Dendritic cell treated with granulocyte-macrophage colony-stimulating factor and Interleukin-4, amounts not matched to agents 40 ng/mL and 50 ng/mL, for 4 days (primary cell): ENCODE data around the gene KCNN1.

Source experiments
- H3K27ac Mint-ChIP-seq: one replicate; pipeline ENCODE4 v1.8.0; 2022; ENCODE audit warnings: mild to moderate bottlenecking, mixed read lengths
- H3K27me3 Mint-ChIP-seq: one replicate; pipeline ENCODE4 v1.8.0; 2022; ENCODE audit warnings: mild to moderate bottlenecking, mixed read lengths
- H3K36me3 Mint-ChIP-seq: one replicate; pipeline ENCODE4 v1.8.0; 2022; ENCODE audit warnings: low read depth, mixed read lengths
- H3K4me1 Mint-ChIP-seq: one replicate; pipeline ENCODE4 v1.8.0; 2022; ENCODE audit warnings: low read depth, mixed read lengths
- H3K4me3 Mint-ChIP-seq: one replicate; pipeline ENCODE4 v1.8.0; 2022; ENCODE audit warnings: mild to moderate bottlenecking, moderate library complexity, mixed read lengths
- H3K9me3 Mint-ChIP-seq: one replicate; pipeline ENCODE4 v1.8.0; 2022; ENCODE audit warnings: mixed read lengths
- intact Hi-C: fragments of 100-400 bp; cut with micrococcal nuclease; formaldehyde crosslinking; loops from one replicate; pipeline ENCODE4 v1.15.0; 2022

KCNN1 gene

DNA sequence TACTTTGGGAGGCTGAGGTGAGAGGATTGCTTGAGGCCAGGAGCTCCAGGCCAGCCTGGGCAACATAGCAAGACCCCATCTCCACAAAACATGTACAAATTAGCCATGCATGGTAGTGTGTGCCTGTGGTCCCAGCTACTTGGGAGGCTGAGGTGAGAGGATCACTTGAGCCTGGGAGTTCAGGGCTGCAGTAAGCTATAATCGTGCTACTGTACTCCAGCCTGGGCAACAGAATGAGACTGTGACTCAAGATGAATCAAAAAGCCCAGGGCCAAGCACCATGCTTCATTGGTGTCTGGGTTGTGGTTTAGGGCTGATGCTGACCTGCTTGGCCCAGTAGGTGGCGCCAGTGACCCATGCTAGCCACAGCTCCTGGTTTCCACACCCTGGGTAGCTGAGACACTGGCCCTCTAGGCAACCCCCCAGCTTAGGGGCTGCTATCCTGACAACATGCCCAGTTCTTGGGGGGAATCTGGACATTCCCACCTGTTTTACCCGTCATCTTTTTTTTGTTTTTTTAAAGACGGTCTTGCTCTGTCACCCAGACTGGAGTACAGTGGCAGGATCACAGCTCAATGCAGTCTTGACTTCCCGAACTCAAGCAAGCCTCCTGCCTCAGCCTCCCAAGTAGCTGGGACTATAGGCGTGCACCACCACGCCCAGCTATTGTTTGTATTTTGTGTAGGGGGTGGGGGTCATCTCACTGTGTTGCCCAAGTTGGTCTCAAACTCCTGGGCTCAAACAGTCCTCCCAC is 28.6 kb upstream of the KCNN1 start:
- Mint-ChIP-seq H3K27me3 (no peaks in the 10 kb centered on the region), H3K4me3 (no peak overlapping the region), H3K36me3 (peaks cover 71% of the 10 kb centered on the region), H3K27ac (no peak overlapping the region), H3K4me1 (peaks cover 10% of the 10 kb centered on the region), H3K9me3 (no peaks in the 10 kb centered on the region)
- intact Hi-C loops = loop anchor here (1.0 to 5.0 kb wide), 2 partner anchors 58 to 119 kb away; no protein-coding TSS in a partner anchor

DNA sequence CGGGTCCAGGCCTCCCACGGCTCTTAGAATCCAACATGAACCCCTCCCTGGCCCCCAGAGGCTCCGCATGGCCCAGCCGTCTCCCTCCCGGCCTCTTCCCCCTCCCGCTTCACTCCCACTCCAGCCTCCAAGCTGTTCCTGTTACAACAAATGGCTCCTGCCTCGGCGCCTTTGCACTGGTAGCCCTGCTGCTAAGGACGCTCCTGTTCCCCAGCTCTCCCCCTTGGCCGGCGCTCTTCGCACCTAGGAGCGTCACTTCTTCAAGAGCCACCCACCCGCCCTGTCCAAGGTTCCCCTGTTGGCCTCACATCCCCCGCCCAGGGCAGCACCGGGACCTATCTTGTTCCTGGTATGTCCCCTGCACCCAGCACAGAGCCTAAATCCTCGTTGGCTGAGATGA is 24.7 kb upstream of the KCNN1 start:
- Mint-ChIP-seq H3K9me3 (no peaks in the 10 kb centered on the region), H3K4me3 (no peak overlapping the region), H3K36me3 (peaks cover 73% of the 10 kb centered on the region), H3K27me3 (peaks cover 5% of the 10 kb centered on the region), H3K4me1 (peaks cover 14% of the 10 kb centered on the region), H3K27ac (no peak overlapping the region)
- intact Hi-C loops = no loop called here

DNA sequence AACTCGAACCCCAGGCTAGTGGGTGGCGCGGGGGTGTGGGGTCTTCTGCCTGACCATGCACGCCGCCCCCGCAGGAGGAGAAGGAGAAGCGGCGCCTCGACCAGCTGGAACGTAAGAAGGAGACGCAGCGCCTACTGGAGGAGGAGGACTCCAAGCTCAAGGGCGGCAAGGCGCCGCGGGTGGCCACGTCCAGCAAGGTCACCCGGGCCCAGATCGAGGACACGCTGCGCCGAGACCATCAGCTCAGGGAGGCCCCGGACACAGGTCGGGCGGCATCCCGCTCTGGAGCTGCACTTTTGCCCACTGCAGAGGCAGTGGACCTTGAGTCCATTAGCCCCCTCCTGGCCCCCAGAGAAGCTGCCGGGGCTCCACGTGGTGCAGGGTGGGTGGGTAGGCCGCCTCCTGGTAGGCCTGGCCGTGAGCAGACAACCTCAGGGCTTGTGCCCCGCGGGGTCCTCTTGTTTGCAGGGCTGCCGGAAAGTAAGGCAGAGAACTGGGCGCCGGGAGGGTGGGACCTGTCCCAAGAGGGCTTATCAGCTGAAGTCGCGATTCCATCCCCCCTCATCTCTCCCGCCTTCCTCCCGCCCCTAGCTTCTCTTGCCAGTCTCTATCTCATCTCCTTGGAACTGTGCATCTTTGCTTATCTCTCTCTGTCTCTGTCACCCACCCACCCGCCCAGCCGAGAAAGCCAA is 24.2 kb upstream of the KCNN1 start:
- Mint-ChIP-seq H3K4me3 (no peak overlapping the region), H3K4me1 (peaks cover 18% of the 10 kb centered on the region), H3K27me3 (peaks cover 7% of the 10 kb centered on the region), H3K9me3 (no peaks in the 10 kb centered on the region), H3K36me3 (peaks cover 67% of the 10 kb centered on the region), H3K27ac (no peak overlapping the region)
- intact Hi-C loops = no loop called here

DNA sequence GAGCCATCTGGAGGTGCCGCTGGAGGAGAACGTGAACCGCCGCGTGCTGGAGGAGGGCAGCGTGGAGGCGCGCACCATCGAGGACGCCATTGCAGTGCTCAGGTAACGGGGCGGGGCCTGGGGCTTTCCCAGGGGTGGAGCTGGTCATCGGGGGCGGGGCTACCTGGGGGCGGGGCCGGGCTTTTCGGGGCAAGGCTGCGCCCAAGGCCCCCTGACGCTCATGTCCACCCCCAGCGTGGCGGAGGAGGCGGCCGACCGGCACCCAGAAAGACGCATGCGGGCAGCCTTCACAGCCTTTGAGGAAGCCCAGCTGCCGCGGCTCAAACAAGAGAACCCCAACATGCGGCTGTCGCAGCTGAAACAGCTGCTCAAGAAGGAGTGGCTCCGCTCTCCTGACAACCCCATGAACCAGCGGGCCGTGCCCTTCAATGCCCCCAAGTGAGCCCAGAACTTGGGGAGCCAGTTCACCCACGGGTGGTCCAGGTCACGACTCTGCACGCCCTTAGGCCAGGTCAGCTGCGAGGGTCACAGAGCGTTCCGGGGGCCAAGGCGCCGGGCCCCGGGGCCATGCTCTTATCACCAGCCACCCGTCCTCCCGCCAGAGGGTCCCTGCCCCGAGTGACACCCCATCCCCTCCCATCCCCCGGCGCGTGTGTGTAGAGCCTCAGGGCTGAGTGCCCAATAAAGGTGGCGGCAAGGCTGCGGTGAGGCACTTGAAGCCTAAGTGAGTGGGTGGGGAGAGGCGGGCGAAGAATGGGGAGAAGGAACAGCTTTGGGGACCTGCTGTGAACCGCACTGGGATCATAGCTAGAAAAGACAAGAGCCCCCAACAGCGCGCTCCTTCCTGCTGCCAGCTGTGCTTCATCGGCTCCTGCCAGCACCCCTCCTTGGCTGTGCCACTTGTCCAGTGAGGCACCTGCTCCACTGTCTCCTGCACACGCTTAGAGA is 23.4 kb upstream of the KCNN1 start:
- Mint-ChIP-seq H3K27ac (no peak overlapping the region), H3K36me3 (peaks cover 64% of the 10 kb centered on the region), H3K4me1 (peaks cover 19% of the 10 kb centered on the region), H3K4me3 (no peak overlapping the region), H3K9me3 (no peaks in the 10 kb centered on the region), H3K27me3 (peaks cover 8% of the 10 kb centered on the region)
- intact Hi-C loops = no loop called here

DNA sequence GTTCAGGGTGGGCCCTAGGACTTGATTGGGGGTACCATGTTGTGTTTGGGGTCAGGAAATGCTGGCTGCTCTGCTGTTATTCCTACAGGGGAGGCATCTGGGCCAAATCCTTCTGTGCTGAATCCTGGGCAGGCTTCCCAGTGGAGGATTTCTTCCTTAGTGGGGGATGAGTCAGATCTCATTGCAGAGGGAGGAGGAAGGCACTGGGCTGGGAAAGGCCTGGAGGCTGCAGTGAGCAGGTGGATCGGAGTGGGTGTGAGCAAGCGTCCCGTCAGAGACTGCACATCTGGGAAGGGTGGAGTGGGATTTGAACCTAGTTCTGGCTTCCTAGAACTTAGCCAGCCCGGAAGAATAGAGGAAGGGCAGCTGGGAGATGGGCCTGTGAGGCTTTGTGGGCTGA is 22.6 kb upstream of the KCNN1 start:
- no peak overlapping the region for H3K4me3 Mint-ChIP-seq
- intact Hi-C loops = no loop called here
- H3K27me3 Mint-ChIP-seq = peaks cover 16% of the 10 kb centered on the region
- H3K36me3 Mint-ChIP-seq = peaks cover 57% of the 10 kb centered on the region
- no peaks in the 10 kb centered on the region for H3K9me3 Mint-ChIP-seq
- peaks cover 26% of the 10 kb centered on the region for H3K4me1 Mint-ChIP-seq
- no peak overlapping the region for H3K27ac Mint-ChIP-seq

DNA sequence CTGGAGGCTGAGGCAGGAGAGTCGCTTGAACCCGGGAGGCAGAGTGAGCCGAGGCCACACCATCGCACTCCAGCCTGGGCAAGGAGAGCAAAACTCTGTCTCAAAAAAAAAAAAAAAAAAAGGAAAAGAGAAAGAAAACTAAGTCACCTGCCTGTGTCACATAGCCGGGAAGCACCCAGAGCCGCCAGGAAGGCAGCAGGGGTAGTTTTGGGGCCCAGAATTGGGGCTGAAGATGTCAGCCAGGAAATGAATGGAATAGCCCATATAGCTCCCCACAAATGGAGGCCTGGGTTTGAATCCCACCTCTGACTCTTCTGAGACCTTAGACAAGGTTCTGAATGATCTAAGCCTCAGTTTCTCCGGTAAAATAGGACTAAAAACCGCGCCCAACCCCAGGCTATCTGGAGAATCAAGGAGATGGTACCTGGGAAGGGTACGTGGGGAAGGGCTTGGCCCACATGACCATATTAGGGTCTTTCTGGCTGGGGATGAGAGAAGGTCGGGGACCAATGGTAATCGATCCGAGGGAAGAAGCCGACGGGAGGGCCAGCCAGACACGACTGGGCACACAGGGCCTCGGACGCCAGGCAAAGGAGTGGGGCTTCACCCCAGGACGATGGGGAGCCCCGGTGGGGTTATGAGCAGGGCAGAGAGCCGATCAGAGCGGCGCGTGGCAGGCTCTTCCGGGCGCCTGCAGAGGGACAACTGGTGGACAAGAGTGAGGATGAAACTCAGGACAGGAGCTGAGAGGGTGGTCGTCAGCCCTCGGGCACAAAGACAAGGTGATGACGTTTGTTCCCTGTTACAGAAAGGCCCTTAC is 19.7 kb upstream of the KCNN1 start:
- peak overlapping the region; percentile 79 for H3K27ac Mint-ChIP-seq
- H3K4me3 Mint-ChIP-seq = peak overlapping the region; percentile 85
- H3K27me3 Mint-ChIP-seq = peaks cover 43% of the 10 kb centered on the region
- no peaks in the 10 kb centered on the region for H3K9me3 Mint-ChIP-seq
- peaks cover 53% of the 10 kb centered on the region for H3K4me1 Mint-ChIP-seq
- intact Hi-C loops = loop anchor here (1.0 kb wide), 1 partner anchor 50 kb away; no protein-coding TSS in a partner anchor
- peaks cover 28% of the 10 kb centered on the region for H3K36me3 Mint-ChIP-seq

DNA sequence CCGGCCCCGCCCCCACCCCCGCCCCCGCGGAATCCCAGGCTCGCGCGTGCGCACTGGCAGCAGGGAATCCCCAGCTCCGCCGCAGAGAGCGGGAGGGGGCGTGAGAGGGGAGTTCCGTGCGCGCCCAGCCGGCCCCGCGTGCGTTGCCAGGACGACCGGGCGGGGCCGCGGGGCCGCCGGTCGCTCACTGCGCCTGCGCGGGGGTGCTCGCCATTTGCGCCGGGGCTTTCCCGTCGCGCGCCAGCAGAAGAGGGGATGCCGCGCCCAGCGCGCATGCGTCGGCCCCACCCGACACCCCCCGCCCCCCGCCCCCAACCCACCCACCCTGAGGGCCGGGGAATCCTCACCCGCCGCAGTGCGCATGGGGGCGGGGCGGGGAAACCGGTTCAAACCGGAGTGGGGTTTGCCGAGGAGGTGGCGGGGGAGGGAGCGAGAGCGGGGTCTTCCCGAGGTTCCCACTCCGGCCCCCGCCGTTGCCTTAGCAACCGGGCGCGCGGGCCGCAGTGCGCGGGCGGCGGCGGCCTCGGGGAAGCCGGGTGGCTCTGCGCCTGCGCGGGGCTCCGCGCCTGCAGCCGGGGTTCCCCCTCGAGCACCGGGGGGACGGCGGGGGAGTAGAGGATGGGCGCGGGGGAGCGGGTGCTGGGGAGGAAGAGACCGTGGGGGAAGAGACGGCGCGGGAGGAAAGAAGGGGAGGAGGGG is 18.9 kb upstream of the KCNN1 start:
- H3K9me3 Mint-ChIP-seq = no peaks in the 10 kb centered on the region
- peaks cover 51% of the 10 kb centered on the region for H3K27me3 Mint-ChIP-seq
- H3K36me3 Mint-ChIP-seq = peaks cover 21% of the 10 kb centered on the region
- peak overlapping the region; percentile 85 for H3K4me3 Mint-ChIP-seq
- peaks cover 59% of the 10 kb centered on the region for H3K4me1 Mint-ChIP-seq
- intact Hi-C loops = no loop called here
- H3K27ac Mint-ChIP-seq = peak overlapping the region; percentile 79

DNA sequence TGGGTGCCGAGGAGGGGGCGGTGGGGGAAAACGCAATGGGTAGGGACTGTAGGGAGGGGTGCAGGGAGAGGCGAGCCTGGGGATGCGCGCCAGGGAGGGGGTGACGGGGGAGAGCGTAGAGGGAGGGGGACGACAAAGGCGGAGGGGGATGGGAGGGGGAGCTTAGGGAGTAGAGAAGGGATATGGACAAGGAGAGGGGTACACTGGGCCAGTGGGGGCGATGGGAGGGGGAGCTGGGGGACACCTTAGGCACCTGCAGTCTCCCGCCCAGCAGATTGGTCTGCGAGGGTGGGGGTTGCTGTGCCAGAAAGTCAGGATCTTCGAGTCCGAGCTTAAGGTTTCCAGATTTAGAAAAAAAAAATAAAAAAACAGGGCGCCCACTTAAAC is 18.4 kb upstream of the KCNN1 start:
- Mint-ChIP-seq H3K4me3 (peak overlapping the region; percentile 67), H3K9me3 (no peaks in the 10 kb centered on the region), H3K4me1 (peaks cover 62% of the 10 kb centered on the region), H3K27ac (peak overlapping the region; percentile 79), H3K27me3 (peaks cover 56% of the 10 kb centered on the region), H3K36me3 (peaks cover 15% of the 10 kb centered on the region)
- intact Hi-C loops = no loop called here

DNA sequence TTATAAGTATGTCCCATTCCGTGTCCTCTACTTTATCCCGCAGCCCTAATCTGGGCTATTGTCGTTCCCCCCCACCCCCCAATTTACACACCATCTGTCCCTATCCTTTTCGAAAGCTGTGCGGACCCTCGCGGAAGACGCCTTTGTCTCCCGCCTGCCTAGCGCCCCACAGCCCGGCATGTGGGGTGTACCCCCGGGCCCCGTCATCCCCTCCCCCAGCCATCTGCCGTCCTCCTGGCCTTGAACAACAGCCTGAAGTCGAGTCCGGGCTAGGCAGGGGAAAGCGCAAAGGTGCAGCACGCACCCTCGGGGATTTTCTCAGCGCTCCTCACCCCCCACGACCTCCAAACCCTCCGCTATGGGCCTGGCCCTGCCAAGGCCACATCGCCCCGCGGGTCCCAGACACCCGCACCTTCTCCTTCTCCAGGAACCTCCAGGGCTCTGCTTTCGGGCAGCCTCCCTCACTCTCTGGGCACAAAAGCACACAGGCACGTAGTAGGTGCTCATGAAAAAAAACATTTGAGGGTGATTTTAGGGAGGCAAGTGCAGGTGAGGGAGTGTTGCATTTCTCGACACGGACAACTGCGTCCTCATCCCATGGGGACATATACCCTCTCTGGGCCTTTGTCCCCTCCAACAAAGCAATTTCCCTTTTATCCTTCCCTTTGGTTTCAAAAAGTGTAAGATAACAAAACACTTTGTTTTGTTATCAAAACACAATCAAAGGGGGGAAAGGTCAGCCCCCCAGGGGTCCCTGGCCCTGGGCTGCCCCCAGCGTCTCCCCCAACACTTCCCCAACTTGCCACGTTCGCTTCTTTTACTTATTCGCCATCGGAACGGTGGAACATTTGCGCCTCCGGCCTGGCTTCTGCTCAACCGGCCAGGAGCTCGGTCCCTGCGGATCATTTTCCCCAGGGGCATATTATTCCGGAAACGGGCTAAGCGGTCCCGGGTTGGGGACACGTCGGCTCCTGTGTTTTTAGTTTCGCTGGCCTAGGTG is 17.7 kb upstream of the KCNN1 start:
- intact Hi-C loops = no loop called here
- H3K36me3 Mint-ChIP-seq = peaks cover 8% of the 10 kb centered on the region
- H3K4me3 Mint-ChIP-seq = peak overlapping the region; percentile 27
- peak overlapping the region; percentile 79 for H3K27ac Mint-ChIP-seq
- H3K4me1 Mint-ChIP-seq = peaks cover 62% of the 10 kb centered on the region
- peaks cover 64% of the 10 kb centered on the region for H3K27me3 Mint-ChIP-seq
- H3K9me3 Mint-ChIP-seq = no peaks in the 10 kb centered on the region

DNA sequence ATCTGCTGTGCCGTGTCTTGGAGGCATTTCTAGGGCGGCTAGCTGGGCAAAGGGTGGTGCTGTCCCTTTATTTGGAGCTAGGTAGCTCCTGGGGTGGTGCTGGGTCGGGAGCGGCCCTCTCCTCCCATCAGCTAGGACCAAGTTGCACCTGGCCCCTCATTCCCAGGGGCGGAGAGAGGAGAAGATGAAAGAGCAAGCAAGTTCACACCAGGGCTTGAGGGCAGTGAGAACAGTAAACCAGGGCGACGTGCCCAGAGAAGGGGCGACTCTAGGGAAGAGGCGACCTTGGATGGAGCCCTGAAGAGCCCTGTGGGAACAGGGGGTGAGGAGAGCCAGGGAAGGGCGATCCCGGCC is 17.0 kb upstream of the KCNN1 start:
- peak overlapping the region; percentile 79 for H3K27ac Mint-ChIP-seq
- peaks cover 62% of the 10 kb centered on the region for H3K4me1 Mint-ChIP-seq
- H3K27me3 Mint-ChIP-seq = peaks cover 71% of the 10 kb centered on the region
- intact Hi-C loops = no loop called here
- peaks cover under 1% of the 10 kb centered on the region for H3K36me3 Mint-ChIP-seq
- no peaks in the 10 kb centered on the region for H3K9me3 Mint-ChIP-seq
- H3K4me3 Mint-ChIP-seq = peak overlapping the region; percentile 42

DNA sequence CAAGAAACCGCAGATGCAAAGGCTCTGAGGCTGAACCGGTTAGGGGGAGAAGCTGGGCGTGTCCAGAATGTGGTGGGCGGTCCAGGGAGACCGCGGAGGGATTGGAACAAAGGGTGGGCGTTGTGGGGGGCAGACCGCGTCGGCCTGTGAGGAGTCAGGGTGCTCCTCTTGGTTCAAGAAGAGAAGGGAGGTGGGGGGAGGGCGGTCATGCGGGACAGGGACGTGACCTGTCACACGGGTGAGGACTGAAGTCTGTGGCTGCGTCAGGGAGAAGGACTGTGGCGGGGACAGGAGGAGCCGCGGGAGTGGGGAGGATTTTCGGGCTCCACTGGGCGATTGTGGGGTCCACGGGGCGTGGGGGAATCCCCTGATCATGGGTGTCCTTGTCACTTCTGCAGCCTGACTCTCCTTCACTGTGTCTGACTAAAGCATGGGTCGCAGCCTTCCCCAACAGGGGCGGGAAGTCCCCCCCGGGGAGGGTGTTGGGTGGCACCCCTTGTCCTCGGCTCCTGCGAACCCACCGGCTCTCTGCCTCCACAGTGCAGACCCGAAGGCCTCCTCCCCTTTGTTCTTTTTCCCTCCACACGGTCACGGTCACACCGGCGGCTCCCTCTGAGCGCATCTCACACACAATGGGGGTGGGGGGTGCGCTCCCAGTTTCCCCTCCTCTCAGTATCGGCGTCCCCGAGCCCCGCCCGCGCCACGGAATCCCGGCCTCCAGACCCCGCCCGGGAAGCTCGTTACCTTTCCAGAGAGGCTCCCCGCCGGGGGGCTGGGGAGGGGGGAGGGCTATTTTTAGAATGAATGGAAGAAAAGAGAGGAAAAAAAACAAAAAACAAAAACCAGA is 16.4 kb upstream of the KCNN1 start:
- peaks cover 73% of the 10 kb centered on the region for H3K27me3 Mint-ChIP-seq
- no peaks in the 10 kb centered on the region for H3K9me3 Mint-ChIP-seq
- intact Hi-C loops = no loop called here
- peak overlapping the region; percentile 79 for H3K27ac Mint-ChIP-seq
- peaks cover 61% of the 10 kb centered on the region for H3K4me1 Mint-ChIP-seq
- H3K4me3 Mint-ChIP-seq = peak overlapping the region; percentile 42
- H3K36me3 Mint-ChIP-seq = no peaks in the 10 kb centered on the region
